ENCODE results near the gene ARHGEF40.

Gene ARHGEF40

DNA sequence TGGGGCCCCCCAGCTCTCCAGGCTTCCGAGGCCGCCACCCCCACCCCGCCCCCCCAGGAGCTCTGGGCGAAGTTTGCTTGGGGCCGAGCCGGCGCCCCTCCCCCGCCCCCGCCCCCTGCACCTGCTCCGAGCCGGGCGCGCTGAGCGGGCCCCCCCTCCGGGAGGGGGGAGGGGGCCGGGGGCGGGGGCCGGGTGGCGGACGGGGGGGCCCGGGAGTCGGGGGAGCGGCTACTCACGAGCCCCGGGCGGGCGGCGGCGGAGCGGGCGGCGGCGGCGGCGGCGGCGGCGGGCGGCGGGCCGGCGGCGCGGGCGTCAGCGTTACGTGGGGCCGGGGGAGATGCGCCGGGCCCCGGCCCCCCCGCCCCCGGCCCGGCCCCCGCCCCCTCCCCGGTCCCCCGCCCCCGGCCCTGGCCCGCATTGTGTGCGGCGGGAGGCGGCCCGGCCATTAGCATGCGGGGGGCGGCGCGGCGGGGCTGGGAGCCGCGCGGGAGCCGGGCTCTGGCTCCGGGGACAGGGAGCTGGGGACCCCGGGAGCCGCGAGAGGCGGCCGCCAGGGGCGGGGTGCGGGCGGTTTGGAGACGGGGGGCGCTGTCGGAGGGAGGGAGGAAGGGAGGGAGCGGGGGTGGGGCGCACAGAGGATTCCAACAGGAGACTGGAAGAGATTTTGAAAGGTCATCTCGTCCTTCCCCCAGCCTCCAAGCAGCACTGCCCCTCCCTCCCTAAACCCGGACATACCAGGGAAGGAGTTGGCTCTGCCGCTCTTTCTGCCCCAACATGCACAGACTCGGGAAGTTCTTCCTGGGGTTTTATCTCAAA lies 28.2 kb downstream of the ARHGEF40 start, which contains the start of gene ZNF219:
ZNF219 (minus strand) TSS at position 580 of the 816 bp plus-strand sequence. CDS start 5,064 bp downstream, outside the sequence.
- peak; percentile 63 for DNase-seq (ENCODE audit: low read depth, low spot score)

DNA sequence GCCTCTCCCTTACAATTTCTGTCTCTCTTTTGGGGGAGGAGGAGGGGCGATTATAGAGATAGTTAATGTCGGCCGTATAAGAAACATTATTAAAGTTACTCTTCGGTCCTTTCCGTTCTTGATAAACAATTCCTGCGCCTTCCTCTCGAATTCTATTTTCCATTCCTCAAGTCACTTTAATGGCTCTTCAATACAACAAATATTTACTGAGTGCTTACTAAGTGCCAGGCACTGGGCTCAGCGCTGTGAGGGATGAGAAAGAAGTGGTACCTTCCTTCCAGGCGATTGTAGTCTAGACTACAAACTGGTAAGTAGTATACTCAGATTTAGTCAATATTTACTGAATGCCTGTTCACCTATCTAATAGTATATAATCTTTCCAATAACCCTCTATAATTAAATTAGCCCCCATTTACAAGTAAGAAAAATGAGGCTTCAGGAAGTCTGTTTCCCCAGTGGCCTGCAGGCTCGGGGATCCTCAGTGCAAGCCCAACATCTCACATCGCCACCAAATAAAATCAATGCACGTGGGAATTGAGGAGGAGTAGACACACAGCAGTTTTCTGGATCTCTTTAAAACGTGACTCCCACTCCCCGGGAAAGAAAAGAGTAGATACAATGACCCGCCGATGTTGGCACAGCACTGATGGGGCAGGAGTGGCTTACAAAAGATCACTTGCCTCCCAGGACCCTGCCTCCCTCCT lies 28.9 kb downstream of the ARHGEF40 start:
- DNase-seq (ENCODE audit: low read depth, low spot score) = no peak

DNA sequence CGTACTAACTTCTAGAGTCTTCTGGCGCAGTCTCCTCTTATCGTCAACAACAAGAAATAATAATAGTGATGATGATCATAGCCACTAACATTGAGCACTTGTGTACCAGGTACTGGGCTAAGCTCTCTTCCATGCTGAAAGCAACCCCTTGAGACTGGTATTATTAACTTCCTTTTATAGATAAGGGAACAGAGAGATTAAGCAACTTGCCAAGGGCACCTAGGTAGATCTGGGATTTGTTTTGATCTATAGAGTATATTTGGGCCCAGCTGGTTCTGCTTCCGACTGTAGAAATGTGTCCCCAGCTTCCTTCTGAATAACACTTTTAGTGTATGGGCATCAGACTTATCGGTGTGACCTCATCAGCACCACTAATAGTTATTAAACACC lies 29.5 kb downstream of the ARHGEF40 start:
- no peak for DNase-seq (ENCODE audit: low read depth, low spot score)

DNA sequence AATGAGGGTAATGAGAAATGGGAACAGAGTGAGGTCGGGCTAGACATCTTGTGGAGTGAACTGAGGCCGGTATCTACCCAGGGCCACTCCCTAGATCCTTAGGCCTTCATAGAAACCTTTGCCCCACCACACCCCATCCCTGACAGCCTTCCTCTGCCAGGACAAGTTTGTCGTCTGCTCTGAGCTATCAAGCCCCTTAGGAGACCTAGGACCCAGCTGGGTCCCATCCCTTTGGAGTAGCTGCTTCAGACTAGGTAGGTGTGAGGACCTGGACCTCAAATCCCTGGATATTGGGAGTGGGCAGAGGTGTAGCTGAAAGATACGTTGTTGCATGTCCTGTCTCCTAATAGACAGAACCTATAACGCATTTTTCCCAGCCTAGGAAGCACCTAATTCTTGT lies 30.8 kb downstream of the ARHGEF40 start, which contains the start of gene TMEM253:
TMEM253 (plus strand) TSS at position 136 of the 400 bp plus-strand sequence. CDS start 278 bp downstream, outside the sequence.
- no peak for DNase-seq (ENCODE audit: low read depth, low spot score)

DNA sequence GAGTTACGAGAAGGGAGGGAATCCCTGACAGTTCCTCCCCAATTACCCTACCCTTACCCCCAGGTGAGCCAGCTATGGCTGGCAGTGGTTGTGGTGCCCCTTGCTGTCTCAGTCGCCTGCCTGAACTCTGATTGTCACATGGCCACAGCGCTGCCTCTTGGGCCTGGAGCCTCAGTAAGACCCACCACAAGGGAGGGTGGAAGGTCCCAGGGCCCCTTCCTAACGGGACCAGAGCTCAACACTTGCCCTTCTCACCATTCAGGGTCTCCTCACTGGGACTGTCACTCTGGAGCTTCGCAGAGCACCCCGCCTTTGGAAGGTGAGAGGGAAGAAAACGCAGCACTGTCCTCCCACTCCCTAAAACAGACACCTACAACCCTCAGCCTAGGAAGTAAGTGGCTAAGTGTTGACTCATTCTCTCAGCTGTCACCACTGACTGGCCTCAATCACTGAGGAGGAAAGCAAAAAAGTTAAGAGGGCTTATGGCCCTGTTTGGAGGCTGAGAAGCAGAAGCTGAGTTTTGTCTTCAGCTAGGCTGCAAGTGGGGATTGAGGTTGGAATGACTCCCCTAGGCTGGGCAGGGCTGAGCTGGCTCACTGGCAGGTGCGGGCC lies 31.8 kb downstream of the ARHGEF40 start:
- DNase-seq (ENCODE audit: low read depth, low spot score) = no peak

DNA sequence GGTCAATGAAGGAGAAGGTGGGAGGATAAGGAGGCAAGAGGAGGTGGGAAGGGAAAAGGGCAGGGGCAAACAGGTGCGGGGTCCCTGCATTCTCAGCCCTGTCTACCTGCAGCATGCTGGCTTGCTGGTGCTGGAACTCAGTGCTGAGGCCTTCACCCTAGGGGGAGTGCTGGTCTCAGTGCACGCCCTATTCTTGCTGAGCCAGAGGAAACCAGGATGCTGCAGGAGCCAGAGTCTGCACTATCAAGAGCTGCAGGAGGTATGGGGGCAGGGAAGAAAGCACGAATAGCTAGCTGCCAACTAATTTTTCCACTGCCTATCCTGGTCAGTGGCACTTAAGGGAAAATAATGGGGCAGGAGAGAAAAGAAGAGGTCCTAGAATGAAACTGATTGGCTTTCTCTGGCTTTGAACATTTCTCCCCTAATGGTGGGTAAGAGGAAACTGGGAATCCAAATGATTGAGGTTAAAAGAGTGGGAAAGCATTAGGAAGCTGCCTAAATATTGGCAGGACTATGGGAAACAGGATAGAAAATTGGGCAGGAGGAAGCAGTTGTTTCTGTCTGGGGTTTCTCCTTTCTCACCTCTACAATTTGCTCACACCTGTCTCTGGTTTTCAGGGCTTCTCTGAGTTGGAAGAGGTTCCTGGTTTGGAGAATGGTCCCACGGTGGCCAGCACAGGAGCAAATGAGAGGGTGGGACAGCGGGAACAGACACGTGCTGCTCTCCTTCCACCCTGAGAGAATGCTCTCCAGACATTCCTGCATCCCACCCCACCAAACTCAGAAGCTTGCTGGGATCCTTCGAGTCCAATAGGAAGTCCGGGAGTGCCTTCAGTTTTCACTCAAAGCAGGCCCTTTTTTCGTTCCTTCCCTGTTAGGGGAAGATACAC lies 32.7 kb downstream of the ARHGEF40 start:
- no peak for DNase-seq (ENCODE audit: low read depth, low spot score)

DNA sequence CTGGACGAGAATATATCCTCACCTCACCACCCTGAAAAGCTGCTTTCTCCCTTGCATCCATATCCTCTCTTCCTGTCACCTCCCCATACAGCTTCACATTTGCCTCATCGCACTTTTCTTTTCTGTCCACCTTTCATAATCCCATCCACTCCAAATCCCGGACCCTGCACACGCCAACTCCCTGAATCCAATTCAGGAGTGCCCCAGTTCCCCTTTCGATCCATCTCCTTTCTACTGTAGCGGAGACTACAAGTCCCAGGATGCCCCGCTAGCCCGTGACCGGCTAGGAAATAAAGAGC lies 33.3 kb downstream of the ARHGEF40 start:
- no peak for DNase-seq (ENCODE audit: low read depth, low spot score)

DNA sequence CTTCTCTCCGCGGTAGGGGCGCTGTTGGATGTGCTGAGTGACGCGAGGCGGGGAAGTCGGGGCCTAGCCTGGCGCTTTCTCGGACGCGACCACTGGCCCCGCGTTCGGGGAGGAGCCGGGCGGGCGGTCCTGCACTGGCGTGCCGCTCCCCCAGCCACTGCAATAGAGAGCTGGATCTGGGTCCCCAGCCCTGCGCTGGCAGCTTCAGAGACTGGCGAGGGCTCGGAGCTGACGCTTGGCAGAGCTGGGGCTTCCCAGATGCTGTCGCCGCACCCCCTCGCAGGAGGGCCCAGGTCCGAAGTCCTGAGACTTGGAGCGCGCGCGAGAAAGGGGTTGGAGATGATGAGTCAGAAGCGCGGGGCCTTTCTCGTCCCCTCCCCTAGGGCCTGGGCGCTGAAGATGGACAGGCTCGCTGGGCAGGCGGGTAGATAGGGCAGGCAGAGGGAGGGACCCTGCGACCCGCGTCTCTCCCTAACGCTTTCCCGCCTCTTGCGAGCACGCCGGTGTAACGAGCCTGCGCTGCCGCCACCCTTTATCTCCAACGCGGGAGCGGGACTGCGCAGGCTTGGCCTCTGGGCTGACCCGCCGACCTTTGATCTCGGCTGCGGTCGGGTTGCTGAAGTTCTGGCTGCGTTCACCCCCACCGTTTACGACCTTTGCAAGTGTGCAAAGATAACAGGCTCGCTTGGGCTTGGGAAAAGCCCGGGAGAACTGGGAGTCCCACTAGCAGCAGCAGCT lies 33.8 kb downstream of the ARHGEF40 start:
- peak; percentile 98 for DNase-seq (ENCODE audit: low read depth, low spot score)

DNA sequence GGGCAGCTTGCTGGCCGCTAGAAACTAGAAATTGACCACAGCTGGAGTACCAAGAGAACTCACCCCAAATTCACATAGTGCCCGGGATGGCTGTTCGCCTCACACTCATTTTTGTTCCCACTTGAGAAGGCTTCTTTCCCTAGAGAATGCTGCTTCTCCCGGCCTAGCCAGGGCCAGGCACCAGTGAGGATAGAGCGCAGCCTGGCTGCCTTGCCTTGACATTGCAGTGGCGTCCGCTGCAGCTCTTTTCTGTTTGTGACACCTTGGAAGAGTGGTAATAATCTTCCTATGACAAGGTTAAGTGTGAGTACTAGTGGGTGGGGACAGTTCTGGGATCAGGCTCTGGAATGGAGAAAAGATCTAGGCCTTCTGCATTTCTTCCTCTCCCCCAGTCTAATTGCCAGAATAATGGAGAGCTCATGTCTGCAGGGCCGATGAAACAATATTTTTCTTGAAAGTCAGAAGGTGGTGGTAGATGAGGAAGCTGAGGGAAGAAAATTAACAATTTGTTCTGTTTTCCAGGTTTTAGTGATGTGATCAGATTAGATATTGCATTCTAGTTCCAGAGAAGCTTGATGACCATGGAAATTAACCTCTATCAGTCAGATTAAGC lies 34.5 kb downstream of the ARHGEF40 start:
- peak; percentile 89 for DNase-seq (ENCODE audit: low read depth, low spot score)

DNA sequence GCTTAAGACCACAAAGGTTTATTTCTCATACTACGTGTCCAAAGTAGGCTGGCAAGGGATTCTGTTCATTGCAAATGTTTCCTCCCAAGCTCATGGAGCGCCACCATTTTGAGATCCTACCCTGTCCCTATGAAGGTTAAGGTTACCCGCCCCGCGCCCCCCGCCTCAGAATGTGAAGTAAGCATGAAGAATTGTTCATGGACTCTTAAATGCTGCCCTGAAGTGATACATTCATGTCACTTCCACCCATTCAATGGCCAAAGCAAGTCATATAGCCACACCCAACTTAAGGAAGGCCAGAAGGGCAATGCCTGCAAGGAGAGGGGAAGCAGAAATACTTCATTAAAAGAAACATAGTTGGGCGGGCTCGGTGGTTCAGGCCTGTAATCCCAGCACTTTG lies 35.0 kb downstream of the ARHGEF40 start:
- no peak for DNase-seq (ENCODE audit: low read depth, low spot score)

DNA sequence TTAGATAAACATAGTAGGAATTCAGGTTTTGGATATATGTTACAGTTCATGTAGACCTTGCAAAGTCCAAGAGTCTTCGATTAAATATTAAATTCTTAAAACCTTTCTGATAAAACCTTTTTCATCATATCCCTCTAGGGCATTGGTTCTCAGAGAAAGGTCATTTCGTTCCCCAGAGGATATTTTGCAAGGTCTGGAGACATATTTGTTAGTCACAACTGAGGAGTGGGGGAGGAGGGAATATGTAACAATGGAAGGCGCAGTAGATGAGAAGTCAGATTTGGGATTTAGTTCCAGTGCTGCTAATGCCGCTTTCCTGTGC lies 36.0 kb downstream of the ARHGEF40 start:
- DNase-seq (ENCODE audit: low read depth, low spot score) = no peak

DNA sequence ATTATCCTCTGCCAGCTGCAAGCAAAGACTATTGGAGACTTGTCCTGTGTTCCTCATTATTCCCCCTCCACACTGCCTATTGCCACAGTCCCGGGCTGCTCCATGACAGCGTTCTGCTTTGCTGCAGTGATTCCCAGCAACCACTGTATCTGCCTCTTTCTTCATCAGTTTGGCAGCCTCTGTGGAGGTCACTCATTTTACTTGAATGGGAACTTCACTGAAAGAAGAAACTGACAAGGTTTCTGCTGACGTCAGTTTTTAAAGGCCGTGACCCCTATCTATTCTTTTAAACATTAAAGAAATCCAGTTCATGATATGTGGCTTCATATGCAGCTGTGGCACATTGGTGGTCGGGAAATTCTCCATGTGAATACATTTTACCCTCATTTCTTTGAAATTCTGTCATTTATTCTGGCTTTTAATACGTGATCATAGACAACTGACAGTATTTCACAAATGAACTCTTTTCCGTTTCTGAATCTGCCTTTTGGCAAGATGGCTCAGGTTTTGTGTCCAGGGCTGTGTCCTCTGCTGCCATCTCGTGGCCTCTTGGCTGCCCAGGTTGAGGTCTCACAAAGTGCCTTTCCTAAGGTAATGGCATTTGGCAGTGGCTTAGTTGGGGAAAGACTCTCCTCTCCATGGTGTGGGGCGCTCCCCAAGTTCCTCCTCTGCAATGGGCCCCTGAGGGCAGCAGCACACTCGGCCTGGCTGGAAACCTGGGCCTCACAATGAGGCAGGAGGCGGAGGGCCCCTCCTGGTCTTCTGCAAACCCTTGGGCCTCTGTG lies 36.6 kb downstream of the ARHGEF40 start:
- peak; percentile 89 for DNase-seq (ENCODE audit: low read depth, low spot score)

DNA sequence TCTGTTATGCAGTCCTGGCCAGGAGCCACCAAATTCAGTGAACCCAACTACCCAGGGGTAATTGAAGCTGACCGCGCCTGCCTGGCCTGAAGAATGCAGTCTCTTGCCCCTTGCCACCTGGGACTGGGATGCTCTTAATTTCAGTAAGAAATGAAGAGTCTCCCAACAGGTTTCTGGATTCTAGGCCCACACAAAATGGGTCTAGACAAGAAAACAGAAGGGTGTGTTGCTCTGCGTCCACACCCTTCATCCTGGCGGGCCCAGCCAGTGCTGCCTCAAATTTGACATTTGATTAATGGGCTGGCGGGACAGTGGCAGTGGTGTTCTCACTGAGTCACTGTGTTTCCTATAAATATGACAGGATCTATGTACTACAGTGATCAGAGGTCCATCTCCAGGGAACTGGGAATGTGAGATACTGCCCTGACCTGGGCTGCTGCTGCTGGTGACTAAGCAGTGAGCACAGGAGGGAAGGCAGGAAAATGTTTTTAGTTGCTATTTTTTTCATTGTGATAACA lies 37.2 kb downstream of the ARHGEF40 start:
- DNase-seq (ENCODE audit: low read depth, low spot score) = no peak

DNA sequence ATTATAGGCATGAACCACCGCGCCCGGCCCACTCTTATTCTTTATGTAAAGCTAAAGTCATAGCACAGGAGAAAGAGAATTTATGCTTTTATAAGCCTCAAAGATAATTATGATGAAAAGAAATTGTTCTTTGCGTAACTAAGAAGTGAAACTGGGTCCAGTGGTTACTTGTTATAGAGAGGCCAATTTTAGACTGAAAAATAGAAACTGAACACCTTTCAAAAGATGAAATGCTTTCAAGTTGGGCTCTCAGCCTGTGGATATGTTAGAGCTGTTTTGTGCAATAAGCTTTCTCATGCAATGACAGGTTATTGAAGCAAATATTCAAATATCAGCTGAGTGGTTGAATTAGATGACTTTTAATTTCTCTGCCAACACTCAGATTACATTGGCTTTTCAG lies 38.7 kb downstream of the ARHGEF40 start:
- no peak for DNase-seq (ENCODE audit: low read depth, low spot score)

DNA sequence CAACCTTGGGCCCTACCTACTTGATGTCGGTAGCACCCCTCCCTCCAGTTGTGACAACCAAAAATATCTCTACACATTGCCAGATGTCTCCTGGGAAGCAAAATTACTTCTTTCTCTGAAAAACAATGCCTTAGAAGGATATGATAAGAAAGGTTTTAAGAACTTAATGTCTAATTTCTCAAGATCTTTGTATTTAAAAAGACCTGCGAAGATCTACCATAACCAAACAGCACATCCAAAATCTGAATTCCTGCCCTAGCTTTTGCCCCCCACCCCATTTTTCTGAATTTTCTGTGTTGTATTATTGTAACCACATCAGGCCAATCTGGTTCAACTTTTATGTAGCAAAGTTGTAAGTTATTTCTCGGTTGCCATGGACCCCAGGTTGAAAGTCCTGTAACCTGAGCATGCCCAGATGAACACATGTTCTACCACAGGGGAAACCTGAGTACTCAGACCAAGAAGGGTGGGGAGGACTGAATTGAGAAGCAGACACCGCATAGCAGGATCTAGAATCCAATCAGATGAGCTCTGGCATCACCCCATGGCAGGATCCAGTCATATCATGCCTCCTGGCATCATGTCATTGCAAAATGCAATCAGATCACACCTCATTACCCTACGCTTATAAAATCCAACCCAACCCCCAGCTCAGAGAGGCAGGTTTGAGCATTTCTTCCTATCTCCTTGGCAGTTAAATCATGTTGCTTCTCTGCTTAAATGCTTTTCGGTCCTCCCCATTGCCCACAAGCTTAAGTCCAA lies 39.5 kb downstream of the ARHGEF40 start:
- no peak for DNase-seq (ENCODE audit: low read depth, low spot score)

DNA sequence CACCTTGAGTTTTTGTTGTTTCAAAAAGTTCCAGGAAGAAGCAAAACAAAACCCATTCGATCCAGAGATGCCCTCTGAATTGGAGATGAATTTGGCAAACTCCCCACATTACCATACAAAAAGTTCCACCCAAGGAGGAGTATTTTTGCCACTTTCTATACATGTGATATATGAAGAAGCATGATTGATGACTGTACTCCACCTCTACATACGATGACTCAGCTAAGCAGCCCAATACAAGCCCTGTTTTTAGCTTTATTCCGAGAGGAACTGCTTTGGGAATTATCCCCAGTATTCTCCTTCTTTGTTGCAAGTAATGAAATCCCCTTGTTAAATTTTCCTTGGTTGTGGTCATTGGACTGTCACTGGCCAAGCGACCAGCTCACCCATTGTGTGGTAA lies 42.2 kb downstream of the ARHGEF40 start:
- DNase-seq (ENCODE audit: low read depth, low spot score) = no peak

DNA sequence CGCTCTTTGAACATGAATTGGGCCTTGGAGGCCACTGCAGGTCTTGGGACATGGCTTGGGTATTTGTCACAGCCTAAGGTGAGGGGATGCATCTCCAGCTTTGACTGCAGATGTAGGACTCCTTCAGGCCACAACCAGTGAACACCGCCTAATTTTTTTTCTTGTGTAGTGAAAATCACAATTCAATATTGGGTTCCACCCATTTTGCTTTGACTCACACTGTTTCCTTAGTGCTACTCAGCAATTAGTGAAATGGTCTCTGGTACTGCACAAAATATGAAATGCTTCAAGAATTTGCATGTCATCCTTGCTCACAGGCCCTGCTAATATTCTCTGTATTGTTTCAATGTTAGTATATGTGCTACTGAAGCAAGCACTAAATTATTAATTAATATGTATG lies 43.3 kb downstream of the ARHGEF40 start:
- DNase-seq (ENCODE audit: low read depth, low spot score) = no peak

DNA sequence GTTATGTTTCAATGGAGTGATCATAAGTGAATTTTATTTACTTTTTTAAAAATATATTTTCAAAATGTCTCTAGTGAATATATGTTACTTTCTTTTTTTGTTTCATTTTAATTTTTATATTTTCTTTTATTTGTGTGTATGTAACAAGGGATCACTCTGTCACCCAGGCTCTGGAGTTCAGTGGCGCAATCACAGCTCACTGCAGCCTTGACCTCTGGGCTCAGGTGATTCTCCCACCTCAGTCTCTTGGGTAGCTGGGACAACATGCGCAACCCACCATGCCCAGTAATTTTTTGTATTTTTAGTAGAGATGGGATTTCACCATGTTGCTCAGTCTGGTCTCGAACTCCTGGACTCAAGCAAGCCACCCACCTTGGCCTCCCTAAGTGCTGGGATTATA lies 48.8 kb downstream of the ARHGEF40 start:
- DNase-seq (ENCODE audit: low read depth, low spot score) = no peak

DNA sequence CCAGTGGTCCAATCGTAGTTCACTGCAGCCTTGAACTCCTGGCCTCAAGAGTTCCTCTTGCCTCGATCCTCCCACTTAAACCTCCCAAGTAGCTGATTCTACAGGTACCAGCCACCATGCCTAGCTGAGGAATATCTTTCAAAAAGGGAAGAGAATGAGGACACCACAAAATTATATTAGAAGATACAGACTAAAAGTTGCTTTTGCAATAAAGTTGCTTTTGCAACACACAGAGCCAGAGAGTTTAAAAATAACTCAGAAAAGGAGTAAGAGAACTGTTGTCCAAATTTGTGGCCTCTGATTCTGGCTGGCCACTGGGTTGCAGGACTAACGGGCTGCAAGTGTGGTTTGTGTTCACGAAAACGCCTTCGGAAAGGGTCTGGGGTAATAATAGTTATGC lies 50.6 kb downstream of the ARHGEF40 start:
- DNase-seq (ENCODE audit: low read depth, low spot score) = no peak

All from ELF-1 (cell line).